Measurements from ENCODE around the gene RAB35.

DNA sequence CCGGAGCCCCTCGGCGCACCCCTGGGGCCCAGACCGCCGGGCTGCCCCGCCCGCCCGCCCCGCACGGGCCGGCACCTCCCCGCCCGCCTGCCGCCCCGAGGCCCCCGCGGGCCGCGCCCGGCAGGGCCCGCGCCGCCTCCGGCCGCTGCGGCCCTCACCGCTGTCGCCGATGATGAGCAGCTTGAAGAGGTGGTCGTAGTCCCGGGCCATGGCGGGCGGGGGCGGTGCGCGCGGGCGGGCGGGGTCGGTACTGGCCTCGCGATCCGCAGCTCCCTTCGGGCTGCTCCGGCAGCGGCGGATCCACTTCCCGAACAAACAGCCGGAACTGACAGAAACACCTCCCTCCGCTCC lies at the start of gene RAB35:
- TF ChIP-seq, protein P1, sequence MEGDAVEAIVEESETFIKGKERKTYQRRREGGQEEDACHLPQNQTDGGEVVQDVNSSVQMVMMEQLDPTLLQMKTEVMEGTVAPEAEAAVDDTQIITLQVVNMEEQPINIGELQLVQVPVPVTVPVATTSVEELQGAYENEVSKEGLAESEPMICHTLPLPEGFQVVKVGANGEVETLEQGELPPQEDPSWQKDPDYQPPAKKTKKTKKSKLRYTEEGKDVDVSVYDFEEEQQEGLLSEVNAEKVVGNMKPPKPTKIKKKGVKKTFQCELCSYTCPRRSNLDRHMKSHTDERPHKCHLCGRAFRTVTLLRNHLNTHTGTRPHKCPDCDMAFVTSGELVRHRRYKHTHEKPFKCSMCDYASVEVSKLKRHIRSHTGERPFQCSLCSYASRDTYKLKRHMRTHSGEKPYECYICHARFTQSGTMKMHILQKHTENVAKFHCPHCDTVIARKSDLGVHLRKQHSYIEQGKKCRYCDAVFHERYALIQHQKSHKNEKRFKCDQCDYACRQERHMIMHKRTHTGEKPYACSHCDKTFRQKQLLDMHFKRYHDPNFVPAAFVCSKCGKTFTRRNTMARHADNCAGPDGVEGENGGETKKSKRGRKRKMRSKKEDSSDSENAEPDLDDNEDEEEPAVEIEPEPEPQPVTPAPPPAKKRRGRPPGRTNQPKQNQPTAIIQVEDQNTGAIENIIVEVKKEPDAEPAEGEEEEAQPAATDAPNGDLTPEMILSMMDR (conservative IDR thresholded peaks at IDR 0.05 in 1 of 2, IDR thresholded peaks at IDR 0.05 in 1 of 2; ENCODE audit: extremely low read depth in 1 of 2, insufficient read depth in 1 of 2, low read depth in 1 of 2, low read length in 2 of 2): no peak
- TF ChIP-seq EZH2 (IDR thresholded peaks at IDR 0.05; ENCODE audit: borderline replicate concordance, low read length): no peak
